Mucosa of gallbladder (tissue), 1 donor: ENCODE data around the gene TFCP2. TPM values are rescaled to one million over a fixed set of nuclear protein-coding genes. Genes with fewer than 3 reads are reported as not detected.
A peak's percentile ranks its signal among the peaks of the same experiment; 100 is the strongest.
"Not testable (repeated sequence)": the region's sequence is repeated elsewhere in the genome, so short reads cannot be mapped to it uniquely, and the experiment has no call there.

Experiments
- DNase-seq: peaks from one replicate; pipeline ENCODE4 v3.0.0-alpha.2; 2020; ENCODE audit warnings: low spot score
- total RNA-seq: library from RNA; stranded (reverse); gene quantifications from one replicate; pipeline ENCODE4 v1.2.1, GENCODE V29; 2021
- donor health status: DM: no; HTN: no; CAD: no.

The TFCP2 gene, protein sequence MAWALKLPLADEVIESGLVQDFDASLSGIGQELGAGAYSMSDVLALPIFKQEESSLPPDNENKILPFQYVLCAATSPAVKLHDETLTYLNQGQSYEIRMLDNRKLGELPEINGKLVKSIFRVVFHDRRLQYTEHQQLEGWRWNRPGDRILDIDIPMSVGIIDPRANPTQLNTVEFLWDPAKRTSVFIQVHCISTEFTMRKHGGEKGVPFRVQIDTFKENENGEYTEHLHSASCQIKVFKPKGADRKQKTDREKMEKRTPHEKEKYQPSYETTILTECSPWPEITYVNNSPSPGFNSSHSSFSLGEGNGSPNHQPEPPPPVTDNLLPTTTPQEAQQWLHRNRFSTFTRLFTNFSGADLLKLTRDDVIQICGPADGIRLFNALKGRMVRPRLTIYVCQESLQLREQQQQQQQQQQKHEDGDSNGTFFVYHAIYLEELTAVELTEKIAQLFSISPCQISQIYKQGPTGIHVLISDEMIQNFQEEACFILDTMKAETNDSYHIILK
- total RNA-seq, result 31.8 TPM

DNA sequence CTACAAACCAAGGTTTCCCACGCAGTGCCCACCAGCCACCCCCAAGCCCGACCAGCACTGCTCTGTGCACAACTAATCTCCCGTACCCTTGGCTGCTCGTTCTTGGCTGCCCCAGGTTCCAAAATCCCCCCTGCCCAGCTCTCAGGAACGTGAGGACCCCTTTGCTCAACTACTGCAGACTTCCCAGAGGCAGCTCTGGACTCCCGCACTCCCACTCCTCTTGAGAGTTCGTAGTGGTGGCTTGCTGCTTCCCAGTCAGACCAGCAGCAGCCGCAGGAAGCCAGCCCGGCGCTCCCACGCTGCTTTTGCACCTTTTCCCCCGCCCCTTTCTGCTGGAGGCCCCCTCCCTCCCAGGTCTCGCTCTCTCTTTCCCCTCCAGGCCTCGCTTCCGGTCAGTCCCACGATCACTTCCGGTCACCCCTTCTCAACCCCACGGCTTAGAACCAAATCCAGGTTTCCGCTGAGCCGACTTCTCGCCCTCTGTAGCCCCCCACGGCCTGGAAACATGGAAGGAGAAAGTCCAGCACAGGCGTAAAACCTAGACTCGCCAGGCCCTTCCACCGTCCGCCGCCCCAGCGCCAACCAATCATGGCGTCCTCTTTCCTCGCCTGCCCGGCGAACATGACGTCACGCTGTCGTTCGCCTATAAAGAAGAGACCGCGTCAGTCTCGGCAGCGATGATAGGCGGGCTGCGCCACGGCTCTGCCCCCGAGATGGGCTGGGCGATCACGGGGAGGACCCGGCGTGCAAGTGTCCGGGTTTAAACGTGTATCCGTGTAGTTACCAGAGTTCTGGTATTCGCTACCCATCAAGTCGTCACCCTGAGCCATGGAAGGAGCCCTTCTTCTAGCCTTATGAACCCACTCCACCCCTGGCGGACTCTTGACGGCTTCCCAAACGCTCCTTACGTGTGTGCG is at the start of gene TFCP2:
TSS of gene TFCP2 (minus strand) at position 621 of the 917 bp plus-strand sequence. CDS start 713 bp downstream, outside the sequence.
- peak; percentile 97 for DNase-seq

DNA sequence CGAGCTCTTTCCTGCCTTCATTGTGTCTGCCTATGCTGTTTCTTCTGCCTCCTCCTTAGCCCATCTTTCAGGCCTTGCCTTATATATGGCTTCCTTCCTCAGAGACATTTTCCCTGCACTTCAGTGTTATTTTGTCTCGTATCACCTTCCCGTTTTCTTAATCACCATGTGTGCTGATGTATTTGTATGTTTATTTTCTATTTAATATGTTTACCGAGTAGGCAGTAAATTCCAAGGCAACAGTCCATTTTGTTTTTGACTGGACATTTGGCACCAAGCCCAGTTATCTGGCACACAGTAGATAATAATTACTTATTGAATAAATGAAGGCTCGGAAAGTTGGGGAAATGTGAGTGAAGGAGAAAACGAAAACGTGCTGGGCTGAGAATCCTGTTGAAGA is 49.5 kb upstream of the TFCP2 start:
- no peak for DNase-seq

DNA sequence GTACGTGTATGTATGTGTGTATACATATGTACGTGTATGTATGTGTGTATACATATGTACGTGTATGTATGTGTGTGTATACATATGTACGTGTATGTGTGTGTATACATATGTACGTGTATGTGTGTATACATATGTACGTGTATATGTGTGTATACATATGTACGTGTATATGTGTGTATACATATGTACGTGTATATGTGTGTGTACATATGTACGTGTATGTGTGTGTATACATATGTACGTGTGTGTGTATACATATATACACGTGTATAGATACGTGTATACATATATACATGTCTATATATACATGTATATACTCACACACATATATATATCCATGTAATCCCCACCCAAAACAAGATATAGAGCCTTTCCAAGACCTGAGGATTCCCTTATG is 46.9 kb upstream of the TFCP2 start:
- not testable (repeated sequence) for DNase-seq

DNA sequence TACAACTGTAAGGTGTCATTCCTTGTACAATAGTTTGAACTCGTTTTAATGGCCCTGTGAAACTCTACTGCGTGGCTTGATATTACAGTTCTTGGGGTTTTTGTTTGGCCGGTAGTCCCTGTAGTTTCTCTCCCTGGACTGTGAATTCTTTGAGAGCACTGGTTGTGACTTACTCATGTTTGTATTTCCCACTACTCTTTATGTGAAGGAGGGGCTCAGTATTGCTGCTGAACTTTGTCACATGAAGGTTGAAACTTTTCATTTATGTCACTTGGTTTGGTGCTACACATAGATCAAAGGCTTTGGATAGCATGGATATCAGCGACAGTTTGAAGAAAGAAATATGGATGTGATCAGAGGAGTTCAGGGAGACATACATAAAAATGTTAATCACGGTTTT is 46.4 kb upstream of the TFCP2 start:
- no peak for DNase-seq

DNA sequence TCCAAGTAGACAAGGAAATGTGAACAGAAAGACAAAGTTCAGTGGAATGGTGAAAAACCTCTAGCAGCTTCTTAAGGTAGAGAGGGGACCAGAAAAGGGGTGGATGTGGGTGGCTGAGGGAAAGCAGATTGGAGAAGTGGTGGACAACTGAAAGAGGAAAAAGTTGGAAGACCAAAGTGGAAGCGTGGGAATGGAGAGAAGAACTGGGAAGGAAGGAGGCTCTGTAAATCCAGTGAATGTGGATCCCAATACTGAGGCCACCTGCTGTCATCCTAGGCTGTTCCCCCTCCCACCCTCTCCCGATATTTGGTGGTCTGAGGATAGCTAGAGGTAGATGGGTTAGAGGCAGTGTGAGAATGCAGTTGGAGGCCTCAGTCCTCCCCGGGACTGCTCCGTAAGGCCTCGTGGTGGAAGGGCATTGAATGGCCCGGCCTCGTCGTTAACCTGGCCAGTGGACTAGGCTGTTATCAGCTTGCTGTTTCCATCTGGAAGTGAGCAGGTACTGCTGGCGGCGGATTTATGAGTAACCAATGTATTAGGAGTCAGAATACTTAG is 45.7 kb upstream of the TFCP2 start:
- DNase-seq, result peak; percentile 36

DNA sequence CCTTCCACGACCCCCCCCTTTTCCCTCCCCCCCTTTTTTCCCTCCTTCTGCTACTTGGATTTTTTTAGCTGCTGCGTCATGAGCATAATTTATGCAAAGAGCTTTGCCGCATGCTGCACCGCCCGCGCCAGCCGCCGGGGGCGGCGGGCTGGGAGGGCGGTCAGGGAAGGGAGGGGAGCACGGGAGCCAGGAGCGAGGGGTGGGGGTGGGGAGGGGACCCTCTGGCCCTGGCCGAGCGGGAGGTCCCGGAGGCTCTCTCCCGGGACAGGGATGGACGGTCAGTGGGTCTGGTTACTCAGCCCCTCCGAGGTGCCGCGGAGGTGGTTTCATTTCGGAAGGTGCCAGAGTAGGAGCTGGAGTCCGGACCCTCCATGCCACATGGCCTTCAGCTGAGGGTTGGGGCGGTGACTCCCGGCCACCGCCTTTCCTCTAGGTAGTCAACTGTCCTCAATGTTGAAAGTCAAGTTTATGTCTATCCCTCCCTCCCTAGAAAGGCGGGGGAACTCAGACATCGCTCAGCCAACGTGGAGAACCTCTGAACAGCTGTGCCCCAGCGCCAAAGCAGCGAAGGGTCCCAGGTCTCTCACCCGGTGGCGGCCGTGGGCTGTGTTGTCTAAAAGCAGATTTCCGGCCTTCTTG is 45.2 kb upstream of the TFCP2 start, which contains the start of gene POU6F1:
TSS of gene POU6F1 (minus strand) at position 95 of the 639 bp plus-strand sequence. CDS start 11,226 bp downstream, outside the sequence.
- DNase-seq, result peak; percentile 65

DNA sequence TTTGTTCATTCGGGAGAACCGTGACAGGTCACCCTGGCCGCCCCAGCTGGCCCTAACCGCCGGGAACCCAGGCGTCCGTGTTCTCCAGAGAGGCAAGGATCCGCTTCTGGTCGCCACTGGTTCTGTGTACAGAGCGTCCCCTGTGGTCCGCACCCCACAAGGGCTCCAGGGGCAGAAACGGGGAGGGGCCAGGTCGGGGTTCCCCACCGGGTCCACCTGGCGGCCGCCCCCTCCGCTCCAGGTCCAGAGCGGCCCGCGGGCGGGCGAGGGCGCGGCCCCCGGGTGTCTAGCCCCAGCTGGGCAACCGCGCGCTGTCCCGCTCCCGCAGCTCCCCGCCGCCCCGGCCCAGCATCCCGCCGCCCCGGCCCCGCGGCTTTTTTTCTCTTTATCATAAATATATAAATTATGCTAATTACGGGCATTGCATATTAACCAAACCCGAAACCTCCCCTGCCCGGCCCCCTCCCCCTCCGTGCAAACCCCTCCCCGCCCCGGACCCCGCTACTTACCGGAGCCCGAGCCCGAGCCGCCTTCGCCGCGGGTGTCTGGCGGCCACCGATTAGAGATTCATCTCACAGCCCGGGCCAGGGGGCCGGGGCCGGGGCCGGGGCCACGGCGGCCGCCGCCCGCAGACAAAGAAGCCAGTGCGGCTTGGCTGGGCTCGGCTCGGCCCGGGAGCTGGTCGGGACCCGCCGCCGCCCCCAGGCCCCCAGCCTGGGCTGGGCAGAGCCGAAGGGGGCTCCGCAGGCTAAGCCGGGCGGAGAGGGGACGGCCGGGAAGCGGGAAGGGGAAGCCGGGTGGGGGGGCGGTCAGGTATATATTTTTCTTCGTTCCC is 44.4 kb upstream of the TFCP2 start:
- DNase-seq, result peak; percentile 40

DNA sequence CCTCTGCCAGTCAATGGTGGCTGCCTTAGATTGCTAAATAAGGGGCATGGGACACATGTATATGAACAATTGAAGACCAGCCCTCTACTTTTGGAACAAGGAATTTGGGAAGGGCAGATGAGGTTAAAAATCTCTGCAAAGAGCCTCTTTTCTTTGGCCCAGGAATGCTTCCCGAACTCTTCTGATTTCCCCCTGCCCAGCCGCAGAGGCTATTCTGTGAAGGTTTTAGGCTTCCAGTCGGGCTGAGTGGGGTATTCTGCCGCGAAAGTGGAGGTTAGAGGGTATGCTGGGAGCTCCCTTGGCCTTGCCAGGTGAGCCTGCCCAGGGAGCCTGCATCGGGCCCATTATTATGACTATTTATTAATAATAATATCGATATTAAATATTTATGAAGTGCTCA is 43.7 kb upstream of the TFCP2 start:
- DNase-seq, result no peak

DNA sequence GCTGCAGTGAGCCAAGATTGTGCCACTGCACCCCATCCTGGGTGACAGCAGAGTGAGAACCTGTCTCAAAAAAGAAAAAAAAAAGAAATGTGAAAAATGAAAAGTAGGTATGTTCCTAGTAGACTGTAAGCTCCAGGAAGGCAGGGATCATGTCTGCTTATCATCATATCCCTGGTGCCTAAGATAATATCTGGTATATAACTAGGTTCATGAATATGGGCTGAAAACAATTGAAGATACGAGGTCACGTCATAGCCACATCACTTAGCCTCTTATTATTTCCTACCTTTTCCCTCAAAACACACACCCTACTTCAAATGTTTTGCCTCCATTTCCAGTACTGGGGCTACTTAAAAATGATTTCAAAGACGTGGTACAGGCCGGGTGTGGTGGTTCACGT is 42.0 kb upstream of the TFCP2 start:
- no peak for DNase-seq

DNA sequence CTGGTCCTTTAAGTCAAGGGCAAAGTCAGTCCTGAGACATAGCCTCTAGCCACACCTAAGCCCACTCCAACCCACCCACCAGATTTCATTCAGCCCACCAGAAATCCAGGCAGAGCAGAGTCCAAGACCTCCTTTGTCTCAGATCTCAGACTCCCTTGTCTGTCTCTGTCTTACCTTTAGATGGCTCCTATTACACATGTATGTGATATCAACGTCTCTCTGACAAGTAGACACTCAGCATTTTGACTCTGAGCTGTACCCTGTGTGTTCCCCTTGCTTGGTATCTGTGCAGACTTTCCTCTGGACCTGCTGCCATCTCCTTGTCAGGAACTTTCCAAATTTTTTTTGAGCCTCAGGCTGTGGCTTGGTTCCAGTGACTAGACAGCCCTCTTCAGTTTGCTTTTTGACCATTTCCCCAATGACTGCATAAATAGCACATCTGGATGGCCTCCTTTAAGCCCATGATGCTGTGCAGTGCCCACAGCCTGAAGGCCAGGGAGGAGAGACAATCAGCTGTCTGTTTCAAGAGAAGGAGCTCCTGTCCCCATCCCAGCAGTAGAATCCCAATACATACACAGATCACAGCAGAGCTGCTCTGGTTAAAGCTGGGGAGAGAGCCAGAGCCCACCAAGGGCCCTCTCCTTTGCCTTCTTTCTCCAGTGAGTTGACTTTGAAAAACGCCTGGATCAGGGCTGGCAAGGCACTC is 37.9 kb upstream of the TFCP2 start:
- no peak for DNase-seq

DNA sequence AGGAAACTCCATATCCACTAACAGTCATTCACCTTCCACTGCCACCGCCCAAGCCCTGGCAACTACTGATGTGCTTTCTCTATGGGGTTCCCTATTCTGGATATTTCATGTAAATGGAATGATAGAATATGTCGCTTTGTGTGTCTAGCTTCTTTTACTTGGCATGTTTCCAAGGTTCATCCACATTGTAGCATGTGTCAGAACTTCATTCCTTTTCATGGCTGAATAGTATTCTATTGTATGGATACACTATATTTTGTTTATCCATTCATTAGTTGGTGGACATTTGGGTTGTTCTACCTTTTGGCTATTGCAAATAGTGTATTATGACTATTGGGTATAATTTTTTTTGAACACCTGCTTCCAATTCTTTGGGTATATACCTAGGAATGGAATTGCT is 36.3 kb upstream of the TFCP2 start:
- no peak for DNase-seq

DNA sequence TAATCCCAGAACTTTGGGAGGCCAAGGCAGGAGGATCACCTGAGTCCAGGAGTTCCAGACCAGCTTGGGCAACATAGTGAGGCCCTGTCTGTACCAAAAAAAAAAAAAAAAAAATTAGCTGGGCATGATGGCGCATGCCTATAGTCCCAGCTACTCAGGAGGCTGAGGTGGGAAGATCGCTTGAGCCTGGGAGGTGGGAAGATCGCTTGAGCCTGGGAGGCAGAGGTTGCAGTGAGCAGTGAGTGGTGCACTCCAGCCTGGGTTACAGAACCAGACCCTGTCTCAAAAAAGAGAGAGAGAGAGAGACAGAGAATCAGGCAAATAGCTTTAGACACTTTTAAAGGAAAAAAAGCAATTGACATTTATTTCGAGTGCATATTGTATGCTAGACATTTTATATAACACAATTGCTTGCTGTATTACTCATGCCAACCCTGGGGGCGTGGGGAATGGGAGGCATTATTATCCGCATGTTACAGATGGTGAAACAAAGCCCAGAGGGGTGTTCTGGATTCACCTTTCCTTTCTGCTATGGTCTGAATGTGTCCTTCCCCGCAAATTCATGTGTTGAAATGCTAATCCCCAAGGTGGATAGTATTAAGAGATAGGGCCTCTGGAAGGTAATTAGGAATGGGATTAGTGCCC is 35.2 kb upstream of the TFCP2 start:
- DNase-seq, result no peak

DNA sequence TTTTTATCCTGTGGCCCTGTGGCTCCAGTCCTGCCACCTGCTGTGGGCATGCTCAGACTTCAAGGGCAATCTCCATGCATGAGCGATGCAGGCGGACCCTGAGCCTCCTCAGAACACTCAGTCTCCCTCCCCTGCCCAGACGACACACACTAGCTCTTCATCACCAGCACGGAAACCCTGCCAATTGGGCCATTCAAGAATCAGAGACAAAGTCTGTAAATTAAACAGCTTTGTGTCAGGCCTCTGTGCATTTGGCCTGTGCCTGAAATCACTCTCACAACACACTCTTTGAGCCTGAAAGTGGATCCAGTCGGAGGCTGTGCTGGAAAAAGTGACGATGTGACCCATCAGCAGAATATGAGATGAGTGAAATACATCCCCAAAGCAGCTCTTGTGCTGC is 32.4 kb upstream of the TFCP2 start:
- DNase-seq, result no peak

DNA sequence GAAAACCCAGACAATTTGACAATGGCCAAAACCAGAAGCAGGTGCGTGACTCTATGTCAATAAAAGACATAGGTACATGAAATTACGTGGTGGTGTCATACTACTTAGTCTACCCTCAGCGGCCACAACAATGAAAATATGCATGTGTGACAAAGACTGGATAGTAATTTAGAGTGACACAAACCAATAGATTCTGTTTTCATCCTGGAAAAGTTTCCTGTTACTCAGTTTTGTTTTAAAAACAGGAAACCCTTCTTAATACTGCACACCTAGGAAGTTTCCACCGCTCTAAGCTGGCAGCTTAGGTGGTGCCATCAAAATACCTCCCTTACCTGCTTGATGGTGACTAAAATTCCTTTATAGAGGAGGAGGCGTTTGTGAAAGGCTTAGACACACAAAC is 29.8 kb upstream of the TFCP2 start:
- no peak for DNase-seq

DNA sequence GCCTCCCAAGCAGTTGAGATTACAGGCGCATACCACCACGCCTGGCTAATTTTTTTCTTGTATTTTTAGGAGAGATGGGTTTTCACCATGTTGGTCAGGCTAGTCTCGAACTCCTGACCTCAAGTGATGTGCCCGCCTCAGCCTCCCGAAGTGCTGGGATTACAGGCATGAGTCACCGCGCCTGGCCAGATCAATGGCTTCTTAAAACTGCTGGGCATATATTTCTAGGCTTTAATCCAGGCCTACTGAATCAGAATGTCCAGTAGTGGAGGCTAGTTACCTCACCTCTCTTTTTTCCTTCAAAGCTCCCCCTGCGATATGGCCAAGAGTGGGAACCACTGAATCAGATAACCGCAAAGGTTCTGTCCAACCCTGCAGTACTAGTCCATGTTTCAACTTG is 27.9 kb upstream of the TFCP2 start:
- DNase-seq, result no peak

DNA sequence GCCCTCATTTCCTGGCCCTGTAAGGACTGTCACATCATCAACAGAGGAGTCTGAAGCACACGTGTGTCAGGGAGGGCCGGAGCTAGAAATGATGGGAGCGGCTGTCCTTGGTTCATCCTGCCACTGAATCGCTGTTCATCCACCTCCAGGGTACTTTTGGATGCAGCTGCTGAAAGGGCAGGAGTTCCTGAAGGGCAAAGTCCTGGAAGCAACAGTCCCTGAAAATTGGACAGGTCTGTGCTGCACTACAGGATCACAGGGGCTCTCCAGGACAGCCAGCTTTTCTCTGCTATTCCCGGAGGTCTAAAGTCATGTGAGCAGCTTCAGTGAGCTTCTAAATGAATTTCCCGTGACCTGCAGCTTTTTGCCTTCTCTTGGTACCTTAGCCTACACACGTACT is 27.2 kb upstream of the TFCP2 start:
- DNase-seq, result no peak

DNA sequence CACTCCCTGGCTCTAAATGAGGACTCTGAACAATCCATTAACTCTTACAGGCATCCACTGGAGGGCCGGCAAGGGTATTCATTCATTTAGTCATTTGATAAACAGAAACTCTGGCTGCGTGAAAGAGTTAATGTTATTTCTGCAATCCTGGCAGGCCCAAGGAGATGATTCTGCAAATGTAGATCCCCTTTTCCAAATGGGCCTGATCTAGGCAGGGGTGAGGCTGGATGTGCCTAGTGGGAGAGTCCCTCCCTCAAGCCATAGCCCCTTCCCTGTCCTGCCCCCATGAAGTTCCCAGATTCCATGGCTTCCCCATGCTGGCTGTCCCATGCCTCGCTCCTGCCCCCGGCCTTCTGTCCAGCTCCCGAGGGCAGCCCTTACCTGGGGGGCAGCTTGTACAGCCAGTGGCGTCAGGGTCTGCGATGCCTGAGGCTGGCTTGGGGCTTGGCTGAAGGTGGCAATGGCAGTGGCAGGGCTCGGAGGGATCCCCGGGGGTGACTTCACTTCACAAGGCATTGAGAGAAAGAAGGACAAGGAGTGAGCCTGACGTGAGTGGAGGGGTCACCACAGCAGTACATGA is 26.5 kb upstream of the TFCP2 start:
- DNase-seq, result no peak

DNA sequence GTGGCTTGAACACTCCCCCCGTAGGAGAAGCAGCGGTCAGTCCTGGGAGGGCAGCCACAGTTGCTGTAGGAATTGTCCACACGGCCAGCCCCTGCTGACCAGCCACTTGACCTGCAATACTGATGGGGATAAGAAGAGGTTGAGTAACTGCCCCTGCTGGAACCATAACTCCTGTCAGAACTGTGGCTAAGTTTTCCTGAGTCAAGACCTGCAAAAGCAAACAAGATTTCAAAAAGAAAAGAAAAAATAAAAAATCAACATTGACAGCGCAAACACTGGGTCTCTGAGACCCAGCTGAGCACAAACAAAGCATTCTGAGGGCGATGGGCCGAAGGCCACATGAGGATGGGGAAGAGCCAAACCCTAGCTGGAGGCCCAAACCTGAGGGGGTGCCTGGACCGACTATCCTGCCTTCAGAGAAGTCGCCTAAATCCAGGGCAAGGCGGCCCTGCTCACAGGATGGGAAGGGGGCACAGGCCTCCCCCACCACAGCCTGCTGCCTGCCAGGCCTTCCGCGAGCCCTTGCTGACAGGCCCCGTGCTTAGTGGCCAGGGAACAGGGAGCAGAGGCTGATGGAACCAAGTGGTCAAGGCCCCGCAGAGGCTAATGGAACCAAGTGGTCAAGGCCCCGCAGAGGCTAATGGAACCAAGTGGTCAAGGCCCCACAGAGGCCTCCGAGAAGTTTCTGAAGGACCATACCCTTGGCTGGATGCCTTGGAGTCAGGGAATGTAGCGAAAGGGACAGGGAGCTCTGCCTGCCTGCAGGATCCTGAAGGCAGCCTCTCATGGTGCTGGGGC is 25.8 kb upstream of the TFCP2 start:
- no peak for DNase-seq
